Parathyroid adenoma (tissue), 2 donors: ENCODE measurements around the gene SH3D21.

Experiments used
- H2AFZ ChIP-seq: fragments of 300-600 bp; sonication (generic); one replicate; pipeline ENCODE4 v1.7.0; 2017; ENCODE audit warnings: antibody characterized with exemption, mild to moderate bottlenecking
- H3K27ac ChIP-seq: fragments of 300-600 bp; sonication (generic); one replicate; pipeline ENCODE4 v1.7.0; 2017
- H3K27me3 ChIP-seq: fragments of 300-600 bp; sonication (generic); one replicate; pipeline ENCODE4 v1.7.0; 2017; ENCODE audit warnings: low read length; ENCODE audit not compliant: control insufficient read depth, insufficient read depth
- H3K36me3 ChIP-seq: fragments of 300-600 bp; sonication (generic); one replicate; pipeline ENCODE4 v1.7.0; 2017; ENCODE audit warnings: low read length; ENCODE audit not compliant: control insufficient read depth, insufficient read depth
- H3K4me1 ChIP-seq: fragments of 300-600 bp; sonication (generic); one replicate; pipeline ENCODE4 v1.7.0; 2017; ENCODE audit warnings: control low read depth
- H3K4me2 ChIP-seq: fragments of 300-600 bp; sonication (generic); one replicate; pipeline ENCODE4 v1.7.0; 2017; ENCODE audit warnings: low read length
- H3K4me3 ChIP-seq: fragments of 300-600 bp; sonication (generic); one replicate; pipeline ENCODE4 v1.7.0; 2017; ENCODE audit warnings: low read depth, low read length
- H3K79me2 ChIP-seq: fragments of 300-600 bp; sonication (generic); one replicate; pipeline ENCODE4 v1.7.0; 2017; ENCODE audit warnings: control low read depth
- H3K9ac ChIP-seq: fragments of 300-600 bp; sonication (generic); one replicate; pipeline ENCODE4 v1.7.0; 2017; ENCODE audit warnings: mild to moderate bottlenecking
- H3K9me3 ChIP-seq: fragments of 300-600 bp; sonication (generic); one replicate; pipeline ENCODE4 v1.7.0; 2017; ENCODE audit warnings: low read length; ENCODE audit not compliant: control insufficient read depth
- CTCF ChIP-seq: fragments of 300-600 bp; sonication (generic); IDR thresholded peaks from one replicate; pipeline ENCODE4 v1.7.0; 2017; ENCODE audit warnings: antibody characterized with exemption, mild to moderate bottlenecking
- donor health status: primary hyperparathyroidism.

The SH3D21 gene

GRCh38 chr1:36355811-36356210 is 49.6 kb downstream of the SH3D21 start:
- no peaks in the 10 kb centered on the region for H3K27me3 ChIP-seq
- no peak overlapping the region for H3K4me3 ChIP-seq
- peaks cover 3% of the 10 kb centered on the region for H3K4me1 ChIP-seq
- H3K36me3 ChIP-seq = no peaks in the 10 kb centered on the region
- H3K27ac ChIP-seq = no peak overlapping the region
- no peaks in the 10 kb centered on the region for H3K9me3 ChIP-seq
- no peak overlapping the region for H3K9ac ChIP-seq
- no peak for TF ChIP-seq CTCF
- no peak overlapping the region for H2AFZ ChIP-seq
- no peak overlapping the region for H3K4me2 ChIP-seq
- no peaks in the 10 kb centered on the region for H3K79me2 ChIP-seq

- Histone ChIP-seq H3K36me3 (no peaks in the 10 kb centered on the region), H3K4me1 (peaks cover 3% of the 10 kb centered on the region), H3K4me2 (no peak overlapping the region), H2AFZ (no peak overlapping the region), H3K79me2 (peaks cover 7% of the 10 kb centered on the region), H3K4me3 (no peak overlapping the region), H3K27me3 (no peaks in the 10 kb centered on the region), H3K9ac (no peak overlapping the region), H3K9me3 (no peaks in the 10 kb centered on the region), H3K27ac (no peak overlapping the region)
- TF ChIP-seq CTCF = no peak
These were observed 52.4 kb downstream of the SH3D21 start for GRCh38 chr1:36358514-36359084.

- TF ChIP-seq CTCF = no peak
- Histone ChIP-seq H3K36me3 (no peaks in the 10 kb centered on the region), H3K9ac (no peak overlapping the region), H3K27me3 (no peaks in the 10 kb centered on the region), H3K4me3 (no peak overlapping the region), H3K27ac (no peak overlapping the region), H3K9me3 (no peaks in the 10 kb centered on the region), H3K4me1 (peaks cover 3% of the 10 kb centered on the region), H3K79me2 (peaks cover 7% of the 10 kb centered on the region), H3K4me2 (peak overlapping the region; percentile 41), H2AFZ (no peak overlapping the region)
These were observed 53.2 kb downstream of the SH3D21 start for GRCh38 chr1:36359383-36359782.

GRCh38 chr1:36359911-36360550 is 53.9 kb downstream of the SH3D21 start:
- TF ChIP-seq CTCF = no peak
- no peak overlapping the region for H2AFZ ChIP-seq
- no peak overlapping the region for H3K27ac ChIP-seq

GRCh38 chr1:36365381-36365780 is 59.2 kb downstream of the SH3D21 start:
- no peak for TF ChIP-seq CTCF
- Histone ChIP-seq H3K9me3 (no peaks in the 10 kb centered on the region), H3K27ac (no peak overlapping the region), H3K4me1 (peaks cover 4% of the 10 kb centered on the region), H2AFZ (no peak overlapping the region), H3K9ac (no peak overlapping the region), H3K4me3 (no peak overlapping the region), H3K27me3 (no peaks in the 10 kb centered on the region), H3K79me2 (peaks cover 13% of the 10 kb centered on the region), H3K36me3 (no peaks in the 10 kb centered on the region), H3K4me2 (no peak overlapping the region)

More at GRCh38 chr1:36359911-36360550, 53.9 kb downstream of the SH3D21 start:
- H3K4me3 ChIP-seq = no peak overlapping the region
- no peaks in the 10 kb centered on the region for H3K27me3 ChIP-seq
- H3K4me1 ChIP-seq = peaks cover 3% of the 10 kb centered on the region
- peak overlapping the region; percentile 41 for H3K4me2 ChIP-seq
- no peaks in the 10 kb centered on the region for H3K9me3 ChIP-seq
- H3K9ac ChIP-seq = no peak overlapping the region
- no peaks in the 10 kb centered on the region for H3K36me3 ChIP-seq
- peaks cover 7% of the 10 kb centered on the region for H3K79me2 ChIP-seq
